ENCODE measurements around the gene EHMT2. TPM values are rescaled to one million over a fixed set of nuclear protein-coding genes. Genes with fewer than 3 reads are reported as not detected.

Gene EHMT2
- total RNA-seq, 1 donor from 2014 or later, result 135 TPM

GRCh38 chr6:31892821-31893220 is 4.7 kb downstream of the EHMT2 start:
- no peak overlapping the region for H3K27ac Mint-ChIP-seq
- no peak for TF ChIP-seq CTCF (IDR thresholded peaks at IDR 0.05; ENCODE audit: unreplicated experiment)
- no peak for DNase-seq (ENCODE audit: low spot score in 2 of 2, unreplicated experiment in 2 of 2)
- H3K4me3 Mint-ChIP-seq, result no peak overlapping the region
- no peaks in the 10 kb centered on the region for H3K27me3 Mint-ChIP-seq (ENCODE audit: low read depth)
- peaks cover 31% of the 10 kb centered on the region for H3K36me3 Mint-ChIP-seq
- peaks cover 6% of the 10 kb centered on the region for H3K4me1 Mint-ChIP-seq
- no peaks in the 10 kb centered on the region for H3K9me3 Mint-ChIP-seq

GRCh38 chr6:31889331-31889972 is 8.0 kb downstream of the EHMT2 start:
- H3K36me3 Mint-ChIP-seq, result peaks cover 40% of the 10 kb centered on the region
- H3K27me3 Mint-ChIP-seq (ENCODE audit: low read depth), result no peaks in the 10 kb centered on the region
- no peak overlapping the region for H3K4me3 Mint-ChIP-seq
- H3K9me3 Mint-ChIP-seq, result no peaks in the 10 kb centered on the region
- H3K4me1 Mint-ChIP-seq, result no peaks in the 10 kb centered on the region
- DNase-seq (ENCODE audit: low spot score in 2 of 2, unreplicated experiment in 2 of 2), result no peak
- H3K27ac Mint-ChIP-seq, result no peak overlapping the region
- no peak for TF ChIP-seq CTCF (IDR thresholded peaks at IDR 0.05; ENCODE audit: unreplicated experiment)

- Mint-ChIP-seq H3K9me3 (no peaks in the 10 kb centered on the region), H3K27ac (no peak overlapping the region), H3K36me3 (peaks cover 43% of the 10 kb centered on the region), H3K4me1 (no peaks in the 10 kb centered on the region), H3K27me3 (ENCODE audit: low read depth) (no peaks in the 10 kb centered on the region), H3K4me3 (no peak overlapping the region)
- TF ChIP-seq CTCF (IDR thresholded peaks at IDR 0.05; ENCODE audit: unreplicated experiment), result peak; percentile 54
- no peak for DNase-seq (ENCODE audit: low spot score in 2 of 2, unreplicated experiment in 2 of 2)
Observed at GRCh38 chr6:31888276-31889258, 8.9 kb downstream of the EHMT2 start.

GRCh38 chr6:31887173-31888007 is 10.1 kb downstream of the EHMT2 start:
- no peak overlapping the region for H3K27ac Mint-ChIP-seq
- H3K36me3 Mint-ChIP-seq, result peaks cover 43% of the 10 kb centered on the region
- no peak for DNase-seq (ENCODE audit: low spot score in 2 of 2, unreplicated experiment in 2 of 2)
- H3K4me3 Mint-ChIP-seq, result no peak overlapping the region
- no peaks in the 10 kb centered on the region for H3K27me3 Mint-ChIP-seq (ENCODE audit: low read depth)
- TF ChIP-seq CTCF (IDR thresholded peaks at IDR 0.05; ENCODE audit: unreplicated experiment), result no peak
- H3K9me3 Mint-ChIP-seq, result no peaks in the 10 kb centered on the region
- H3K4me1 Mint-ChIP-seq, result no peaks in the 10 kb centered on the region

- Mint-ChIP-seq H3K4me3 (no peak overlapping the region), H3K4me1 (no peaks in the 10 kb centered on the region), H3K27me3 (ENCODE audit: low read depth) (no peaks in the 10 kb centered on the region), H3K27ac (no peak overlapping the region), H3K36me3 (peaks cover 40% of the 10 kb centered on the region), H3K9me3 (no peaks in the 10 kb centered on the region)
- no peak for TF ChIP-seq CTCF (IDR thresholded peaks at IDR 0.05; ENCODE audit: unreplicated experiment)
- no peak for DNase-seq (ENCODE audit: low spot score in 2 of 2, unreplicated experiment in 2 of 2)
Observed at GRCh38 chr6:31886541-31886991, 10.9 kb downstream of the EHMT2 start.
